Left renal pelvis (tissue), 4 donors: Measurements from ENCODE around the gene ADAR. TPM values are rescaled to one million over a fixed set of nuclear protein-coding genes. Genes with fewer than 3 reads are reported as not detected.
"Not testable (repeated sequence)": the region's sequence is repeated elsewhere in the genome, so short reads cannot be mapped to it uniquely, and the experiment has no call there.

Source experiments
- DNase-seq, 4 donors: peaks; one replicate each; pipeline ENCODE4 v3.0.0-alpha.2; 2013; ENCODE audit warnings: low read depth in 4 of 4, low spot score in 3 of 4
- polyA plus RNA-seq, 4 donors: library from polyadenylated mRNA; unstranded; fragments of 120-200 nt; gene quantifications; one replicate each; pipeline ENCODE4 v1.2.1, GENCODE V29; 2013; ENCODE audit not compliant: insufficient read length in 4 of 4

Gene ADAR, protein sequence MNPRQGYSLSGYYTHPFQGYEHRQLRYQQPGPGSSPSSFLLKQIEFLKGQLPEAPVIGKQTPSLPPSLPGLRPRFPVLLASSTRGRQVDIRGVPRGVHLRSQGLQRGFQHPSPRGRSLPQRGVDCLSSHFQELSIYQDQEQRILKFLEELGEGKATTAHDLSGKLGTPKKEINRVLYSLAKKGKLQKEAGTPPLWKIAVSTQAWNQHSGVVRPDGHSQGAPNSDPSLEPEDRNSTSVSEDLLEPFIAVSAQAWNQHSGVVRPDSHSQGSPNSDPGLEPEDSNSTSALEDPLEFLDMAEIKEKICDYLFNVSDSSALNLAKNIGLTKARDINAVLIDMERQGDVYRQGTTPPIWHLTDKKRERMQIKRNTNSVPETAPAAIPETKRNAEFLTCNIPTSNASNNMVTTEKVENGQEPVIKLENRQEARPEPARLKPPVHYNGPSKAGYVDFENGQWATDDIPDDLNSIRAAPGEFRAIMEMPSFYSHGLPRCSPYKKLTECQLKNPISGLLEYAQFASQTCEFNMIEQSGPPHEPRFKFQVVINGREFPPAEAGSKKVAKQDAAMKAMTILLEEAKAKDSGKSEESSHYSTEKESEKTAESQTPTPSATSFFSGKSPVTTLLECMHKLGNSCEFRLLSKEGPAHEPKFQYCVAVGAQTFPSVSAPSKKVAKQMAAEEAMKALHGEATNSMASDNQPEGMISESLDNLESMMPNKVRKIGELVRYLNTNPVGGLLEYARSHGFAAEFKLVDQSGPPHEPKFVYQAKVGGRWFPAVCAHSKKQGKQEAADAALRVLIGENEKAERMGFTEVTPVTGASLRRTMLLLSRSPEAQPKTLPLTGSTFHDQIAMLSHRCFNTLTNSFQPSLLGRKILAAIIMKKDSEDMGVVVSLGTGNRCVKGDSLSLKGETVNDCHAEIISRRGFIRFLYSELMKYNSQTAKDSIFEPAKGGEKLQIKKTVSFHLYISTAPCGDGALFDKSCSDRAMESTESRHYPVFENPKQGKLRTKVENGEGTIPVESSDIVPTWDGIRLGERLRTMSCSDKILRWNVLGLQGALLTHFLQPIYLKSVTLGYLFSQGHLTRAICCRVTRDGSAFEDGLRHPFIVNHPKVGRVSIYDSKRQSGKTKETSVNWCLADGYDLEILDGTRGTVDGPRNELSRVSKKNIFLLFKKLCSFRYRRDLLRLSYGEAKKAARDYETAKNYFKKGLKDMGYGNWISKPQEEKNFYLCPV
- polyA plus RNA-seq, result 100 to 1,000 TPM; 131 to 146 (median 142) TPM

DNA sequence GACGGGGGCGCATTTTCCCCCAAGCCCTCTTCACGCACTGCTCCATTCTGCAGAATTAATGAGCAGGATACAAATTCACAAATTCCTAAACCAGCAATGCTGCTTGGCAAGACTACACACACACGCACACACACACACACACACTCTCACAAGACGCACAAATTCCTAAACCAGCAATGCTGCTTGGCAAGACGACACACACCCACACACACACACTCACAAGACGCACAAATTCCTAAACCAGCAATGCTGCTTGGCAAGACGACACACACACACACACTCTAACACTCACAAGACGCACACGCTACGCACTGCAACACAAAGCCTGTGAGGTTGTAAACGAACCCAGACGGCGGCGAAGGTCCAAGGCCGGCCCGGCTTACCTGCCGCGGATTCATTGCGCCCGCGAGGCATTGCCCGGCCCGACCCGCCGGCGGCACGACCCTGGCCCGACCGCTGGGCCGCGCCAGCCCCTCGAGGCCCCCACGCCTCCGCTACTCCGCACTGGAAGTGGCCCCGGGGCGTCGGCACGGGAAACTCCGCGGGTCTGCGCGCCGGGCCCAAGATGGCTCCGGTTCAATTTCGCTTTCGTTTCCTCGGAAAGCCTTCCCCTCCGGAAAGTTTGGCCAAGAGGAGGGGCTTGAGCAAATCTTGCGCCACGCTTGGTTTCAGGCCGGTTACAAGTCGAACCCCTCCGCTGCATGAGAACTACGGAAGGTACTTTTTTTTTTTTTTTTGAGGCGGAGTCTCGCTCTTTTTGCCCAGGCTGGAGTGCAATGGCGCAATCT lies at the start of gene ADAR:
ADAR (minus strand) TSS at position 578 of the 788 bp plus-strand sequence; CDS start at position 398, 180 bp downstream.
- DNase-seq, result peak; percentile 82 to 90 (median 86)

DNA sequence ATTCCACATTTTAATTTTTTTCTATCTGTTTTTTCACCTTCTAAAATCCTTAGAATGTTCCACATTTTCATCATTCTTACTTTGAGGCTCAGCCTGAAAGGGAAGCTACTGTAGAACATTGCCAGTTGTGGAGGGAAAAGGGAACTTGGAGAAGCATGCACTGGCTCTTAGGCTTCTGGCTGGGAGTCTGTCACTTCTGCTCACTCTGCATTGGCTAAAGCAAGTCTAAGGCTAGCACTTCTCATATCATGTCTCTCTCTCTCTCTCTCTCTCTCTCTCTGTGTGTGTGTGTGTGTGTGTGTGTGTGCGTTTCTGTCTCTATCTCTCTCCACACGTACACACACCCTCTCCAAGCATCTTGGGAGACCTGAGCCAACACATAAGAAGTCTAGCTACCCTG lies 49.6 kb upstream of the ADAR start:
- DNase-seq, result no peak

DNA sequence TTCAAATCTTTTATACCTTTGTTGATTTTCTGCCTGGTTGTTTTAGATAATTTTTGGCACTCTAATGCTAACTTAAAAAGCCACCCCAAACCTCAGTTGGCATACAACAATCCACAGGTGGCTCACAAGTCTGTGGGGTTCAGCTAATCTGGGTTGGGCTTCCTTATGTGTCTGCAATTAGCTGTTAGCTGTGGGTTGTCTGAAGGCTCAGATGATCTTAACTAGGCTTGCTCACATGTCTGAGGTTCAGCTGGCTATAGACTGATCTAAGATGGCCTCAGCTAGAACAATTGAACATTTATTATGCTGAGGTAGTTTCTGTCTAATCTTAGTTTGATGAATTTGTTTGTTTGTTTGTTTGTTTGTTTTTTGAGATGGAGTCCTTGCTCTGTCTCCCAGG lies 44.9 kb upstream of the ADAR start:
- DNase-seq, result no peak

DNA sequence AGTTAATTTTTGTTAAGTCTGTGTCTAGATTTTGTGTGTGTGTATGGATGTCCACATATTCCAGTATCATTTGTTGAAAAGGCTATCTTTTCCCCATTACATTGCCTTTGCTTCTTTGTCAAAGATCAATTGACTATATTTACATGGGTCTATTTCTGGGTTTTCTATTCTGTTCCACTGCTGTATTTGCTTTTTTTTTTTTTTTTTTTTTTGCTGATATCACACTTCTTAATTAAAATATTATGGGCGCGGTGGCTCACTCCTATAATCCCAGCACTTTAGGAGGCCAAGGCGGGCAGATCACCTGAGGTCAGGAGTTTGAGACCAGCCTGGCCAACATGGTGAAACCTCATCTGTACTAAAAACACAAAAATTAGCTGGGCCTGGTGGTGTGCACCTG lies 36.7 kb upstream of the ADAR start:
- DNase-seq, result not testable (repeated sequence)

GRCh38 chr1:154641534-154641933 lies 33.5 kb upstream of the ADAR start:
- no peak for DNase-seq

DNA sequence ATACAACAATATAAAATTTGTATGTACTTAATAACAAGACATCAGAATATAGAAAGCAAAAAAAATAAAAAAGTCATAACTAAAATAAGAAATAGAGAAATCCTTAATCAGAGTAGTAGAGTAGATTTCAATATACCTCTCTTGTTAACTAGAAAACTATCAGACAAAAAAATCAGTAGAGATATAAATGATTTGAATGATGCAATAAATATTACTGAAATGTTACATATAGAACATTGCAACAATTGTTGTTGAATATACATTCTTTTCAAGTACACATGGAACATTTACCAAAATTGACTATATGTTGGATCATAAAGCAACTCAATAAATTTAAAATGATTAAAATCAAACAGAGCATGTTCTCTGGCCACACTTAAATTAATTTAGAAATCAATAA lies 31.9 kb upstream of the ADAR start:
- no peak for DNase-seq

- DNase-seq, result no peak
These were observed 27.2 kb upstream of the ADAR start for GRCh38 chr1:154635171-154635570.

DNA sequence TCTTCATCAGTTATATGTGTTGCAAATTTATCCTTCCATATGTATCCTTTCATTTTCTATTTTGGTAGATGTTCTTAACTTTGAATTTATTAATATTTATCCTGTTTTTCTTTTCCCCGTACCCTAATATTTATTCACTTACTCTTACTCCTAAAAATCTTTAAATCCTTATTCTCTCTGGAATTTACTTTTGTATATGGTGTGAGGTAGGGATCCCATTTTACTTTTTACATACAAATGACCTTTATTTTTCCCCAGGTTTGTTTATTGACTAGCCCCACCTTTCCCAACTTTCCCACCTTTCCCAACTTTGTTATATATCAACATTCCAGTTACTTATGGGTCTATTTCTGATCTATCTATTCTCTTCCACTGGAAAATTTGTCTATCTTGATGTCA lies 21.7 kb upstream of the ADAR start:
- DNase-seq, result no peak

DNA sequence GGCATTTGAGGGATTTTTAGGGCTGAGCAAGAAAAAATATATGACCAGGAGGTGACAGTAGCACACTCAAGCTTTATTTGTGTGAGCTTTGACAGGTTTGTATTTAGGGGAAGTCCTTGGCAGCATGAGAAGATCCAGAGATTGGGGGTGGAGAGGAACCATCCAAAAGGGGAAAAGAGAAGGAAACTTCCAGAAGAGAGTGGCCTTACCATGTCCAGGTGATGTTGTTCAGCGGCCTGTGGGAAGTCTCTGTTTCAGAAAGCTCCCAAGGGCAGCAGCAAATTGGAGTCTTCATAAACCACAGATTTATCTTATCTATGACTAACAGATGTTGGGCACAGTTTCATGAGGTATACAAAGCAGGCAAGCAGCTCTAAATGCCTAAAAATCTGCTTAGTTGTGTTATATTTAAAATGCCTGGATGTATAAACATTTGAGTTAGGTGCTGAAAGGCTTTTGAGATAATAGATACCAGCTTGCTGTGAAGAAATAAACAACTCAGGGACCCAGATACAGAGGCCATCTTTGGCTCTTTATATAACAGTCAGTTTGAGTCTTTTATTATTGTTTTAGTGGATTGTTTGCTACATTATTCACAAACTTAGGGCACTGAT lies 21.2 kb upstream of the ADAR start:
- no peak for DNase-seq

DNA sequence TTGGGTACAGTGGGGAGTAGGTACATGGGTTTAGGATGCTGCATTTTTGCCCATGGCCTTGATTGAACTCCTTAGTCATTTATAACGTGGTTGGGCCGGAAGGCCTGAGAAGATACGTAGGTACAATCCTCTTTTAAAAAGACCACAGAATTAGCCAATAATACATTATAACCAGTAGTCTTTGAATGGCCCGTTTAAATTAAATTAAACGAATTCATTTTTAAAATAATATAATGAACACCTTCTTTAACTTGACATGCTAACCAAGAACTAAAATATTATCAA lies 20.1 kb upstream of the ADAR start:
- no peak for DNase-seq

DNA sequence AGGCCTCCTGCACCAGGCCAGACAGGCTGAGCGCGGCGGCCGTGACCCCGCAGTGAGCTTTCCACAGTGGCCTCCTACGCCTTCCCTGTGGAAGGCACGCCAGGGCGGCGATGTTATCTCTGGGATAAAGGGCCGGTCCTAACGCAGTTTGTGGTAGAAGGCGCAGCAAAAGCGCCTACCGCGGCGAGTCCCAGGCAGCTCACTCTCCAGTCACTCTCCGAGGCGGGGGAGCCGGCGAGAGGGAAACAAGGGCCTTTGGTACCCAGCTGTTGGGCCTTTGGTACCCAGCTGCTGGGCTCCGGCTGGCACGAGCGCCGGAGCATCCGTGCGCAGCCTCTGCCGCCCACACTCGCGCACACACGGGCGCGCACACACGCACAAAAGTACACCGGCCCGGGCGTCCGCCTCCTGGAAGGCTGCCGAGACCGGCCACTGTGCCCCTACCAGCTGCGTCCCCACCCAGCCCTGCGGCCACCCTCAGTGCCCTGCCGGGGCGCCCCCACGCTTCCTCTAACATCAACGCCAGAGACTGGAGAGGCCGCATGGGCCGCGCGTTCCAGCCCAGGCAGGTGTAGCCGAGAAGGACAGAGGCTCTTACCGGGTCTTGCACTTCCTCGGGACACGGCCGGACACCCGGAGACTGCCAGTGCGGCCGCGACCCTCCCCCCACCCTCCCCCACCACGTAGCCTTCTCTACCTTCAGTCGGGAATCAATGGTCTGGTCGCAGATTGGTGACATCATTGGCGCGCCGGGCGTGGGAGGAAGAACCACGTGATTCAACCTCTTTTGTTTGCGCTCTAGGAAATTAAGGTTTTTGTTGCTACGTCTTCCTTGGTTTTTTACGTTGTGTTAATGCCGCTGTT lies 19.5 kb upstream of the ADAR start:
- peak; percentile 76 to 88 (median 84) for DNase-seq

- no peak for DNase-seq
These were observed 18.7 kb upstream of the ADAR start for GRCh38 chr1:154626456-154627256.

DNA sequence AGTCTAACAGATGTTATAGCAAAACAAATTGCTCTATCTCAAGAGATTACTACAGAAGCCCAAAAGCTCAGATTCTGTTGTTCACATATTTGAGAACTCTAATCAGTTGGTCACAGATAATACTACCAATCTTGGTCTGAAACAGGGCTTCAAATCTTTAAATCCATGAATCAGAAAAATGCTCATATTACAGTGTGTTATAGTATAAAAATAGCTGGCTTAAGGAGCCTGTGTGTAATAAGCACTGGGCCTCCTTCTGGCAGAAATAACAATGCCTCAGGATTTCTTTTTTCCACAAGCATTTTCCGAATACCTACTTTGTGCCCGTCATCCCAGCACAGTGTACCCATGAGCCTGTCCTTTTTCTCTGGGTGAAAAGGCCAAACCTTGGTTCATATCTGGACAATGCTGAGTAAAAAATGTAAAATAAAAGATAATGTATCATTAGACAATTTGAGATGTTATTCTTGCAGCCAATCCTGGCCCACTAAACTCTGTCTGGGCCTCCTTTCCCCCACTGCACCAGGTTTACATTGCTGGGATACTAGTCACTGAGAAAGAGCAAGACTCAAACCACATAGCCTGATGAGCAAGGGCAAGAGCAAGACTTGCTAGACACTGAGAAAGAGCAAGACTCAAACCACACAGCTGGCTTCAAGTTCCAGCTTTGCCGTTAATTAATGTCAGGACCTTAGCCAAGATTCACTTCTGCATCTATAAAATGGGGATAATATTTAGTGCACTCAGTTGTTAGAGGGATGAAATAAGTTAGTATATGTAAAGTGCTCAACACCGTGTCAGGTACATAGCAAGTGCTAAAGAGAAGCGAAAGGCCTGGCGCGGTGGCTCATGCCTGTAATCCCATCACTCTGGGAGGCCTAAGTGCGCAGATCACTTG lies 17.0 kb upstream of the ADAR start:
- no peak for DNase-seq

DNA sequence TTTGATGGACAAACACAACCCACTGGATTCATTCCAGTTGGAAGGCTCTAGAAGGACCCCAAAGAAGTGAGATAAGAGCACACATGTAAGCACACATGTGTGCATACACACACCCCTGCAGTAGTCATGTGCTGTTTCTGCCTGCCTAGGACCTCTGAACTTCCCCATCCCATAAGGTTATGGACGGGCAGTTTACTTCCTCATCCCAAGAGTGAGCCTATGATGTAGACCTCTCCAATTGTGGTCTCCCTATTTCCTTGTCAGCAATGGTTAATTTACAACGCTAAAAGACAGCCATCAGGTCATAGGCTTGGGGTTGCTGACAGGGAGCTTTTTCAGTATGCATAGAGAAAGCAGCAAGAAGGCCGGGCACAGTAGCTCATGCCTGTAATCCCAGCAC lies 15.4 kb upstream of the ADAR start:
- no peak for DNase-seq

GRCh38 chr1:154622503-154623039 lies 14.6 kb upstream of the ADAR start:
- DNase-seq, result no peak

GRCh38 chr1:154621875-154622274 lies 13.9 kb upstream of the ADAR start:
- DNase-seq, result no peak

DNA sequence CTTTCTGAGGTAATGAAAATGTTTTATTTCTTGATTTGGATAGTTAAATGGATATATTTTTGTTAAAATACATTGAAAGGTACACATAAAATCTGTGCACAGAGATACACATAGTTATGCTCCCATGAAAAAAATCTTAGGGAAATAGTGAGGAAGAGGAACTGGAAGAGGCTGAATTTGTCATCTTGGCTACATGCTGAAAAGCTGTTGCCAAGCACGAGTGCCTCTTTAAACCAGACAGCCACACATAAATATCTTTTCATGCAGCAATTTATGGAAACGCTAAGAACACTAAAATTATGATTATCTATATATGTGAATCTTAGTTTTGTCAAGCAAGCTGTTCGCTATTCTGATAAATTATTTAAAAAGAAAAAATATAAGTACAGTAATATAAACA lies 12.8 kb upstream of the ADAR start:
- DNase-seq, result no peak
